Muscle of arm (tissue), 12 donors: ENCODE data around the gene RRM2. TPM values are rescaled to one million over a fixed set of nuclear protein-coding genes. Genes with fewer than 3 reads are reported as not detected.

Experiments
- DNase-seq: peaks from one replicate; pipeline ENCODE4 v3.0.0-alpha.2; 2013
- polyA plus RNA-seq, 12 donors: library from polyadenylated mRNA; unstranded; fragments of 120-200 nt; gene quantifications; one replicate each; pipeline ENCODE4 v1.2.1, GENCODE V29; 2013; ENCODE audit not compliant: insufficient read length in 12 of 12

RRM2 gene
- polyA plus RNA-seq, 12 donors, result 24.9 to 58.9 (median 39.8) TPM; not detected in 1

DNA sequence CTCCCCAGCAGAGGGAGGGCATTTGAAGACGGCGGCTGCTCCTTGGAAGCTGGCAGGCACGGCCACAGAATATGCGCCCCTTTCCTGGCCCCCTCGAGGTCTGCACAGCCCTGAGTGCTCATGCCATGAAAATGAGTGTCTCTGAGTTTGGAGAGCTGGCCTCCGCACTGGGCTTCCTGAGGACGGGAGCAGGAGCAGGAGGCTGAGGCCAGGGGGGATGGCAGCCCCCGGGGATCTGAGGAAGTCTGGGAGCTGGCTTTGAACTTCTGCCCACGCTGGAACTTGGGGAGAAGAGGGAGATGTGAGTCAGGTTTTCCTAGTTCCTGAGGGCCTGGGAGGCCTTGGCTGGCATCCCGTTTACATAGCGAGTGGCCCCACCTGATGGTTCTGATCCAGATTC lies 47.0 kb downstream of the RRM2 start:
- no peak for DNase-seq

DNA sequence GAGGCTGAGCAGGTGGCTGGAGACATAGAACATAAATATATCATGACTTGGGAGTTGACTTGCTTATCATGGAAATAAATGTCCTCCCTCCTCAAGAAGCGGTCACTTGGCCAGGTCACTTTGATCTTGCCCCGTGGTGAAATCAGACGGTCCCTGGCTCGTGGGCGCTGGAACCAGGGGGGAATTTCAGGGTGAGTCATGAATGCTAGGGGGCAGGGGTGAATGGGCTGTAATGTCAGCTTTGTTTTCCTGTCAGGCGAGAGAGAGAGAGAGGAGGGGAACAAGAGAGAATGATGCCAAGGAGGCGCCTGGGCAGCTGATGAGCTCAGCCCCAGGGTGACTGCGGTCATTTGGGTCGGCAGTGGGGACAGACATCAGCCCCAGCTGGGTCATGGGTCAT lies 47.7 kb downstream of the RRM2 start:
- DNase-seq, result no peak

DNA sequence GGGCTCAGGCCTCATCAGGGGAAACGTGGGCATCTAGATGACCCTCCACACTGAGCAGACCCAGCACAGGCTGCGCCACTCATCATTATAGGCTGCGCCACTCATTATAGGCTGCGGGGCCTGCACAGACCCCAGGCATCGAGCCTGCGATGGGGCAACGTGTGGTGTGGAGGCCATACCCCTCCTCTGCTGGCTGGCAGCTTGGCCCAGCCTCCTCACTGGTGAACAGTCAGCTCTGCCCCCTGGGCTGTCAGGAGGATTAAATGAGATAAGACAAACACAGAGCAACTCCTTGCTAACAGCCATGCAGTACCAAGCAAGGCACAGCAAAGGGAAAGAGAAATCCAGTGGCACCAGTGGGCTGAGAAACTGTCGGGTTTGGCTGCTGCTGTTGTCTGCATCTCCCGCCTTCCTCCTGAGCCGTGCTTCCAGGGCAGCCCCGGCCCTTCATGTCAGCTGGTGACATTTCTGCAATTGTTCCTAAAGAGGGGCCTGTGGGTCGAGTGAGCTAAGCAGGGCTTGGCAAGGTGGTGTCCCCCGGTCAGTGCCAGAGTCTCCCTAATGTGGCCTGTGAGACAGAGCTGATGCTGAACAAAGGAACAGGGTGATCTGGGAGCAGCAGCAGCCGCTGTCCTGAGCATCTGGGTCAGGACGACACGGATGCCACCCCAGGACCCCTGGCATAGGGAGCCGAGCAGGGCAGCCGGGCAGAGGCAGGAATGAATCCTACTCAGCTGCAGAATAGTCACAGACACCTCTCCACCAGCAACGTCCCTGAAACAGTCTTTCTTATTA lies 48.7 kb downstream of the RRM2 start:
- no peak for DNase-seq

- no peak for DNase-seq
Measured at GRCh38 chr2:10172033-10172871, 49.7 kb downstream of the RRM2 start.

- no peak for DNase-seq
Measured at GRCh38 chr2:10173258-10174005, 50.9 kb downstream of the RRM2 start.

GRCh38 chr2:10174173-10174572 lies 51.6 kb downstream of the RRM2 start:
- no peak for DNase-seq

GRCh38 chr2:10175441-10175840 lies 52.9 kb downstream of the RRM2 start:
- DNase-seq, result no peak

DNA sequence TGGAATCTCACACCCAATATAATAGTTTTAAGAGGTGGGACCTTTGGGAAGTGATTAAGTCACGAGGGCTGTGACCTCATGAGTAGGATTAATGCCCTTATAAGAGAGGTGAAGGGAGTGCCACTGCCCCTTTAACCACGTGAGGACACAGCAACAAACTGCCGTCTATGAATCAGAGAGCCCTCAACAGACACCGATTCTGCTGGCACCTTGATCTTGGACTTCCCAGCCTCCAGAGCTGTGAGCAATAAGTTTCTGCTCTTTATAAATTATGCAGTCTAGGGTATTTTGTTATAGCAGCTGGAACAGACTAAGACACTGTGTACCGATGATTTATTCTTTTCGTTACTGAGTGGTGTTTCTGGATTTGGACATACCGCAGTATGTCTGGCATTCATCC lies 56.2 kb downstream of the RRM2 start:
- no peak for DNase-seq

DNA sequence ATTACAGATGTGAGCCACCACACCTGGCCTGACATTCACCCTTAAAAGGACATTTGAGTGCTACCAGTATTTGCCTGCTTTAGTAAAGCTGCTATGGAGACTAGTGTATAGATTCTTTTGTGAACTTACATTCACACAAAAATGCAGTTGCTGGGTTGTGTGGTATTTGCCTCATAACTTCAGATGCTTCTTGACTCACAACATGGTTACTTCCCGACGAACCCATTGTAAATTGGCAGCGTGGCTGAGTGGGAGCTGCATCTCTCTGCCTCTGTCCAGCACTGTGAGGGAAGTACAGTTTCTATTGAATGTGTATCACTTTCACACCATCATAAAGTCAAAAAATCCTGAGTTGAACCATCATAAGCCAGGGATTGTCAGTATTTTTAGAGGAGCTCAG lies 56.9 kb downstream of the RRM2 start:
- no peak for DNase-seq

- no peak for DNase-seq
Measured at GRCh38 chr2:10180229-10180628, 57.7 kb downstream of the RRM2 start.

Other genes starting within 250 kb of the RRM2 start
- 10 to 100 TPM in 2 of 12 donors, 1 to 10 TPM in 4, under 1 TPM in 4, not detected in 2; 0.70 to 25.1 (median 1.4) TPM for gene GRHL1, start 171.0 kb upstream of the RRM2 start, polyA plus RNA-seq
- 10 to 100 TPM in 11 of 12 donors, not detected in 1; 23.1 to 30.8 (median 25.2) TPM for gene KLF11, start 79.2 kb upstream of the RRM2 start, polyA plus RNA-seq
- gene CYS1, start 42.3 kb upstream of the RRM2 start, polyA plus RNA-seq, result 10 to 100 TPM in 6 of 12 donors, 1 to 10 TPM in 5, not detected in 1; 3.8 to 20.2 (median 10.6) TPM
- 10 to 100 TPM in 11 of 12 donors, not detected in 1; 20.2 to 55.9 (median 31.9) TPM for gene HPCAL1, start 180.2 kb downstream of the RRM2 start, polyA plus RNA-seq